GM20431 (cell line): Measurements from ENCODE around the gene CDKL5.

Experiments used
- in situ Hi-C: fragments of 300-500 bp; cut with MseI, MboI; formaldehyde crosslinking; loops from one replicate; pipeline ENCODE4 v1.15.0; 2020; ENCODE audit warnings: low sequenced_read_pairs; ENCODE audit not compliant: unreplicated experiment

Gene CDKL5

GRCh38 chrX:18449236-18449635, 23.8 kb downstream of the CDKL5 start:
- in situ Hi-C loops: no loop called here

GRCh38 chrX:18455384-18455783, 30.0 kb downstream of the CDKL5 start:
- in situ Hi-C loops: no loop called here

DNA sequence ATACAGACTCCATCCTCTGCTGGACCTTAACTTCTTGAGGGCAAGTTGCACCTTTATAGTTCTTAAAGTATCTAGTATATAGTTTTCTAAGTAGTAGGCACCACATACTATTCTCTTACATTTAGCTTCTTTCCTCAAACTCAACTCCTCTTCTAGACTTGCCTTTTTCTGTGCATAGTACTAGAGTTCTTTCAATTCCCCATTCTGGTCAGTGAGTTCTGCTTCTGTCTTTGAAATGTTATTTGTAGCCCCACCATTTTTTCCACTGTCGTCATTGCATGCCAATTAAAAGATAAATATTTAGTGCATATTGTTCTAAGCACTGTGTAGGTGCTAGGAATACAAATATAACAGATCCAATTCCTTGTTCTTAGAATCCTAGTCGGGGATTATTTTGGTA, 31.6 kb downstream of the CDKL5 start:
- in situ Hi-C loops: no loop called here

DNA sequence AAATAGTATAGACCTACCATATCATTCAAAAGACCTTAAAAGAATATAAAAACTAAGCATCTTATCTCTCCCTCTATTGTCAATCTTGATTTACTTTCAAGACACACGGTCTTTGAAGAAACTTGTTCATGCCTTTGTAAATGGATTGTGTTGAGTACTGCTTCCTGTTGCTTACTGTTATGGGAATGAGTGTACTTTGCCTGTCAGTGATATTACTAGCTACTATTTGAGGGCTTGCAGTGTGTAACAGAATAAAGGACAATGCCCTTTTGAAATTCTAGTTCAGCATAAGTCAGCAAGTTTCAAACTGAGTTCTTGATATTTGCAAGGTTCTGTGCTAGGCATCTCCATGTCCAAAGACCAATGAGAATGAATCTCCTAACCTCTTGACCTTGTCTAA, 36.0 kb downstream of the CDKL5 start:
- in situ Hi-C loops: no loop called here

DNA sequence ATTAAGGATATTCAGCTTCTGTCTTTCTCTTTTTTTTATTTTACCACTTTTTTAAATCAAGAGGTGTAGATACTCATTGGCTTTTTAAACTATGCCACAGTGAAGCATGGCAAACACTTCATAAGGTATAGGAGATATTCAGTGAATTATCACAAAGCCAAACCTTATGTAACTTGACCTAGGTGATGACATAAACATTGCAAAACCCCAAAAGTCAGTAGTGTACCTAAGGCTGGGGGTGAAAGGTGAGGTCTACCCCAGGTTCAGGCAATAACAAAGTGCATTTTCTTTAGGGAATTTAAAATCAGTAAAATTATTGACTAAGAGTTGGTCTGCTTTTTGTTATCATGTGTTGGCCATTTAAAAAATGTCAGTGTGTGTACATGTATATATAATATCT, 39.1 kb downstream of the CDKL5 start:
- in situ Hi-C loops: no loop called here

- in situ Hi-C loops: no loop called here
Observed at GRCh38 chrX:18465051-18465450, 39.6 kb downstream of the CDKL5 start.

DNA sequence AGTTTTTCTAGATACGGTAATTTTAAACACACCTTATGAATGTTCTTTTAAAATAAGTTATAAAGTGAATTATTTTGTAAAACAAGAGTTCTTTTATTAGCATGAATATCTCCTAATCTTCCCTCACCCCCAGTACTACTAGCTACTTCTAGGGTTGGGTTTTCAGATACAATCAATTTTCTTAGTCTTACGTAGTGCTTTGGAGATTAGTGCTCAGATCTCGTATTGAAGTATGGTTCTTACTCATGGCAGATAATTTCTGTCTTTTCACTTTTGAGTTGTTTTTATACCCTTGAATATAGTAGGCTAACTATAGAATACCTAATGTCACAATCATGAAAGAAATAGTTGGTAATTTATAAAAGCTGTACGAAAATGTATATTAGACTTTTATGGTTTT, 43.2 kb downstream of the CDKL5 start:
- in situ Hi-C loops: no loop called here

GRCh38 chrX:18471296-18471695, 45.9 kb downstream of the CDKL5 start:
- in situ Hi-C loops: no loop called here

DNA sequence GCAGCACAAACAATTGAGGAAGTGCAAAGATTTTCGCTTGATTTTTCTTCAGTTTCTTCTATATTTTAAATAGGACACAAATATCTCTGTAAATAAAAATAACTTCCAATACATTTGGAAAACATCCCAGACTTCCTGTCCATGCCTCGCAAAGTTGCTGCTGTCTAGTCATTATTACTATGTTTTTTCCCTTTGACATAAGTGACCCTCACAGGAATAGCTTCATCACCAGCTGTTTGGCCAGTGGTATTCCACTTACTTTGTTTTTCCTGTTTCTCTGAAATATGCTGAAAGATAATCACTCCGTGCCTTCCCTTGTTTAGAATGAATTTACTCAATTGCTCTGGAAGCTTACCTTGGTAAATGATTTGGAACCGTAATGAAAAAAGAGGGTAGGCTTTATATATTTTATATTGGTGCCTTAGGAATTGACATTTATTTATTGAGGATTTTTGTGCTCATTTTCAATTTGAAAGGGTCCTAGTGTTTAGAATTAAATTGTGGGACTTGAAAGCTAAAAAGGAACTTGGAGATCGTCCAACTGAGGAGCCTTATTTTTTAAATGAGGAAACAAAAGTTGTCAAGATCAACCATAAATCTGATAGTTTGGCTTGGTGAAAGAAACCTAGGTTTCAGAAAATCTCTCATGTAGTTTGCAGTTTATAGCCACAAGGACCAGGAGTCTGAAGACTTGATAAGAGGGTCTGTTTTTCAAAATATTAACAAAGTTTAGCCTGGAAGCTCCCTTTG, 65.6 kb downstream of the CDKL5 start:
- in situ Hi-C loops: no loop called here

GRCh38 chrX:18491587-18492340, 66.4 kb downstream of the CDKL5 start:
- in situ Hi-C loops: no loop called here

DNA sequence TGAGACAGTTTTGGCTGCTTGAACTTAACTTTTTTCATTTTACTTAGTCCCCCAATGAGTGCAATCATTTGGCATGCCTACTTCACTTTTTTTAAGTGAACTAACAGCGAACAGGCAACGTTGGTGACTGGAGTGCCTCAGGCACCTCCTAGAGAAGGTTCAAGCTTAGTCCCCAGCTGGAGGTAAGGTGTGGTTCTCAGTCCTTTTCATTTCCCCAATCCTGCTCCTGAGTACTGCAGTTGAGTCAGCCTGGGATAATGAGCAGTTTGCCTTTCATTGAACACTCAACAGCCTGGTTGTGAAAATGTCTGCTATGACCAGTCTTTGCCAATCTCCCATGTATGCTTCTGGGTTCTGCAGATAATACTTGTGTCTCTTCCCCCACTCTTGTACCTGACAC, 109.5 kb downstream of the CDKL5 start:
- in situ Hi-C loops: no loop called here

GRCh38 chrX:18537068-18537467, 111.7 kb downstream of the CDKL5 start:
- in situ Hi-C loops: no loop called here

DNA sequence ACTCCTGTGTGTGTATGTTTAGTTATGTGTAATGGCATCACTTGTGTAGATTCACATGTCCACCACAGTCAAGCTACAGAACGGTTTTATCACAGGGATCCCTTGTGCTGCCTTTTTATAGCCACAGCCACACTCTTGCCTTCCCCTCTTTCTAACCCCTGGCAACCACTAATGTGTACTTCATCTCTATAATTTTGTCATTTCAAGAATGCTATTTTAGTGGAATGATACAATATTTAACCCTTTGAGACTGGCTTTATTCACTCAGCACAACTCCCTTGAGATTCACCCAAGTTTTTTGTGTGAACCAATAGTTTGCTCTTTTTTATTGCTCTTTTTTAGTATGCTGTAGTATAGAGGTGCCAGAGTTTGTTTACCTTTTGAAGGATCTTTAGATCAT, 112.1 kb downstream of the CDKL5 start:
- in situ Hi-C loops: no loop called here

- in situ Hi-C loops: no loop called here
Observed at GRCh38 chrX:18542131-18542530, 116.7 kb downstream of the CDKL5 start.

DNA sequence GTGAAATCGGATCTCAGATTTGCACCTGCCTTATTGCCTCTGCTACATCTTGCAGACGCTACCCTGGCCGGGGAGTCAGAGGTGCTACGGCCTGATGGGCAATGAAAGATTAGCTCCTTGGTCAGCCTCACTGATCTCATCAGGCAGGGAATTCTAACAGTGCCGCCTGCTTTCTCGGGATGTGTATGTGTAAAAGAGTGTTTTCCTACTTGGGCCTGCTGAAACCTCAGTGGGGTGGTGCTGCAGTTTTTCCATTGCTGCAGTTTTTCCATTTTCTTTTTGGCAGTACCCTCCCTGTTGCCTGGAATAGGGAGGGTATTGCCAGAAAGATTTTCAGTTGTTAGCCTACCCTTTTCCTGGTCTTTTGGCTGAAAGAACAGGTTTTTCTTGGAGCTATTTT, 117.5 kb downstream of the CDKL5 start:
- in situ Hi-C loops: no loop called here

DNA sequence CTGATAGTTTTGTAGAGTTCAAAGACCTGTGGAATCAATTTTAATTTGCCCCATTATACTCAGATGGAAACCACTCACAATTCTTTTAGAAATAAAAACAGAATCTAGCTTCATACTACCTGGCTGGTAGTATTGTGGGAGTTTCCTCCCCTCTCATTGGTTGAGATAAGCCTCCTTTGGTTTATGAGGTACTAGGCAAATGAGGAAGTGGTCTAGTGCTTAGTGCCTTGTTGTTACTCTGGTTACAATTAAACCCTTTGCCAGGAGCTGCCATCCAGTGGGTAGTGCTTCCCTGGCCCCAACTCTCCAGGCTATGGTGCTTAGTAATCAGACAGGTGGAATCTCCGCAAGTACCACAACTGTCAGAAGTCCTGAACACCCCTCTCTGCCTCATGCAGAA, 118.3 kb downstream of the CDKL5 start:
- in situ Hi-C loops: no loop called here

- in situ Hi-C loops: no loop called here
Observed at GRCh38 chrX:18545771-18546170, 120.4 kb downstream of the CDKL5 start.

DNA sequence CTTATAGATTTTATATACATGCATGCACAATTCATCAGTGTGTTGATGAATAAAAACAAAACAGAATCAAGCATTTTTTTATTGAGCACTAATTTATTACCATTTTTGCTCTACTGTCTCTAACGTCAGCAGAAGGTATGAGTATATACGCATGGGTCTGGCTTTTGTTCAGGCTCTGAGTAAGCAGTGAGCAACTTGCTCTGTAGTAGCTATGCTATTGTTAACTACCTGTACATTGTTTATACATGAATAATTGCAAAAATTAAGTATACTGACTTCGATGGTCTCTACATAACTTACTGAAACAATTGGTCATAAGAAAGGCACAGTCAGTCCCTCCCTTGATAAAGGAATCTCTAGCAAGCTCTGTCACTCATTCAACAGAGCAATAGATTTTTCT, 123.6 kb downstream of the CDKL5 start:
- in situ Hi-C loops: no loop called here

- in situ Hi-C loops: no loop called here
Observed at GRCh38 chrX:18549643-18550042, 124.2 kb downstream of the CDKL5 start.

DNA sequence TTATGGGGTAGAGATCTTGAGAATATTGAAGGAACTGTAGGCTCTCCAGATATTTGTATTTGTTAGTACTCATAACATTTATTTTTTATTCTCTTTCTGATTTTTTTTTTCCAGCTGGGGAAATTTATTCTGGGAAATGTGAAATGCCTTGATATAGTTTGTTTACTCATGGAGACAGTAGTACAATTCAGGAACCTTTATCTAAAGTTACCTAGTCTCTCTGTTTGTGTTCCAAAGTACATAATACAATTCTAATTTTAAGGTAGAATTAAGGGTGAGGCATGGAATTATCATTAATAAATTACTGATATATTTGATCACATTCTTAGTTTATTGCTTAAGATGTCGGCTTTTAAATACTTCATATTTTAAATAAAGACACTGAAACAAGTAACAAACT, 132.5 kb downstream of the CDKL5 start:
- in situ Hi-C loops: no loop called here

DNA sequence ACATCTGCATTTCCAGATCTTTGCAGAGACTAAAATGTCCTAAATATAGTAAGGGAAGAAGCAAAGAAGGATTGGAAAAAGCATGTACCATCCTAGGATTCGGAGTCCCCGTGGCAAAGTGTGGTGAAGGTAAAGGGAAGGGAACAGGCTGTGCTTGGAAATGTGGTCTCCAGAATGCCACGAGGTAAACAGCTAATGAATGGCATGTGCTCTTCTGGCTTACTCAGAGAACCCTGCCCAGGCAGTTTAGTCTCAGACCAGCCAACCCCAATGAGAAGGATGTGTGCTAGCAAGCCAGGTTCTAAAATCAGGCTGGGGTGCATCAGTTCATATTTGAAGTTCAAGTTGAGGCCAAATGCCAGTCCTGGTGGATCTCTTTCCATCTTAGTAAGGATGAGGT, 133.4 kb downstream of the CDKL5 start:
- in situ Hi-C loops: no loop called here

DNA sequence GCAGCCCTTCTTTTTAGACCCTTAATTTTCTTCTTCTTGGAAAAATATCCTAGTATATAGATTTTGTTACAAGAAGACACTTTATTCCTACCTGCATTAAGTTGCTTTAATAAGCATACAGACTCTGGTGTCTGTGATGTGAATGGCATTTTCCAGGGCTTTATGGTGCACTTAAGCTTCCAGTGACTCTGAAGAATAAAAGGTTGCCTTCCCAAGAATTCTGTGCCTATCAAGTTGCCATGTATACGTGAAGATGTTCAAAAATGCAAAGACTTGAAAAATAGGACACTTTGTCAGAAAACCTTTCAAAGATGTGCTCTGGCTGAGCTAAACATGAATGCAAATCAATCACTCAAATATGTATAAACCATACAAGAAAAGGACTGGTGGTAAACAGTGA, 135.6 kb downstream of the CDKL5 start:
- in situ Hi-C loops: no loop called here
